Measurements from ENCODE around the gene TMEM179. TPM values are rescaled to one million over a fixed set of nuclear protein-coding genes. Genes with fewer than 3 reads are reported as not detected.

Gene TMEM179
- total RNA-seq, 6 donors from 2014 or later: not detected

DNA sequence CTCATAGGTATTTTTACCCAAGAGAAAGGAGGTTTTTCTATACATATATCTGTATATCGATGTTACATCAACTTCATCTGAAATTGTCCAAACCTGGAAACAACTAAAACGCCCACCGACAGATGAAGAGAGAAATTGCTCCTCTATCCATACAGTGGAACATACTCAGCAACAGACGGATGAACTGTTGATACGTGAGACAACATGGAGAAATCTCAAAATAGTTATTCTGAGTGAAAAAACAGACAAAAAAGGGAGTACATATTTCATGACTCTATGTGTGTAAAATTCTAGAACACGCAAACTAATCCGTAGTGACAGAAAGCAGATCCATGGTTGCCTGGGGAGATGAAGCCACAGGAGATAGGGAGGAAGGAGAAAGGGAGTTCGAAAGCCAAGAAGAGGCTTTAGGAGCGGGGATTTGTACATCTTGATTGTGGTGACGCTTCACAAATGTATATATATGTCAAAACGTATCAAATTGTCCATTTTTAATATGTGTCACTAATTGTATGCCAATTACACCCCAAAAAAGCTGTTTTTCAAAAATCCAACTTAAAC is 62.6 kb downstream of the TMEM179 start:
- ATAC-seq (ENCODE audit: low FRiP score in 2 of 2) (no peak), DNase-seq (no peak)
- 87 to 90% methylated on average over 11 of the region's 11 CpGs for WGBS, 2 donors
- Histone ChIP-seq H3K9me3 (no peaks in the 10 kb centered on the region), H3K27ac (no peak overlapping the region), H3K4me1 (peaks cover 0 to 20% (median 11%) of the 10 kb centered on the region in 4 donors), H3K4me3 (no peak overlapping the region), H3K27me3 (no peaks in the 10 kb centered on the region), H3K36me3 (no peaks in the 10 kb centered on the region)
- TF ChIP-seq, protein P1, sequence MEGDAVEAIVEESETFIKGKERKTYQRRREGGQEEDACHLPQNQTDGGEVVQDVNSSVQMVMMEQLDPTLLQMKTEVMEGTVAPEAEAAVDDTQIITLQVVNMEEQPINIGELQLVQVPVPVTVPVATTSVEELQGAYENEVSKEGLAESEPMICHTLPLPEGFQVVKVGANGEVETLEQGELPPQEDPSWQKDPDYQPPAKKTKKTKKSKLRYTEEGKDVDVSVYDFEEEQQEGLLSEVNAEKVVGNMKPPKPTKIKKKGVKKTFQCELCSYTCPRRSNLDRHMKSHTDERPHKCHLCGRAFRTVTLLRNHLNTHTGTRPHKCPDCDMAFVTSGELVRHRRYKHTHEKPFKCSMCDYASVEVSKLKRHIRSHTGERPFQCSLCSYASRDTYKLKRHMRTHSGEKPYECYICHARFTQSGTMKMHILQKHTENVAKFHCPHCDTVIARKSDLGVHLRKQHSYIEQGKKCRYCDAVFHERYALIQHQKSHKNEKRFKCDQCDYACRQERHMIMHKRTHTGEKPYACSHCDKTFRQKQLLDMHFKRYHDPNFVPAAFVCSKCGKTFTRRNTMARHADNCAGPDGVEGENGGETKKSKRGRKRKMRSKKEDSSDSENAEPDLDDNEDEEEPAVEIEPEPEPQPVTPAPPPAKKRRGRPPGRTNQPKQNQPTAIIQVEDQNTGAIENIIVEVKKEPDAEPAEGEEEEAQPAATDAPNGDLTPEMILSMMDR (IDR thresholded peaks at IDR 0.05): no peak
- TF ChIP-seq POLR2AphosphoS5 (IDR thresholded peaks at IDR 0.05) (no peak), EP300 (IDR thresholded peaks at IDR 0.05) (no peak), POLR2A (IDR thresholded peaks at IDR 0.05) (no peak)

Other genes with a start within 250 kb of the TMEM179 start
- not detected for gene C14orf180, start 25.0 kb downstream of the TMEM179 start, total RNA-seq
- 100 to 1,000 TPM in 5 of 6 donors, 10 to 100 TPM in 1; 65.2 to 259 (median 131) TPM for gene INF2, start 84.8 kb upstream of the TMEM179 start, total RNA-seq
- 10 to 100 TPM in 1 of 6 donors, 1 to 10 TPM in 5; 4.9 to 34.6 (median 6.2) TPM for gene ADSS1, start 119.5 kb upstream of the TMEM179 start, total RNA-seq
- gene SIVA1, start 148.4 kb upstream of the TMEM179 start, total RNA-seq: 100 to 1,000 TPM in 2 of 6 donors, 10 to 100 TPM in 4; 72.3 to 241 (median 91.0) TPM
- gene AKT1, start 191.0 kb upstream of the TMEM179 start, total RNA-seq: 100 to 1,000 TPM; 122 to 283 (median 191) TPM
- gene ZBTB42, start 196.3 kb upstream of the TMEM179 start, total RNA-seq: 10 to 100 TPM; 13.9 to 24.8 (median 20.9) TPM

Measured in upper lobe of left lung (tissue), 6 donors.